HG03039 (cell line): ENCODE measurements around the gene CYP1A1.

Source experiments
- ATAC-seq: cut with Tn5 transposase; IDR thresholded peaks from one replicate; pipeline ENCODE4 v1.9.1; 2021; ENCODE audit warnings: mild to moderate bottlenecking, moderate library complexity; ENCODE audit not compliant: unreplicated experiment

The CYP1A1 gene

GRCh38 chr15:74725225-74725774 is at the start of gene CYP1A1:
TSS of gene CYP1A1 (minus strand) at chr15:74725528. CDS start at chr15:74723097, 2,431 bp downstream.
- no peak for ATAC-seq

GRCh38 chr15:74773731-74774252 is 48.5 kb upstream of the CYP1A1 start:
- ATAC-seq, result no peak

- no peak for ATAC-seq
Measured at GRCh38 chr15:74773329-74773728, 48.0 kb upstream of the CYP1A1 start.

GRCh38 chr15:74770211-74770903 is 45.0 kb upstream of the CYP1A1 start:
- no peak for ATAC-seq

GRCh38 chr15:74769463-74770025 is 44.2 kb upstream of the CYP1A1 start:
- no peak for ATAC-seq

GRCh38 chr15:74768771-74769342 is 43.5 kb upstream of the CYP1A1 start:
- ATAC-seq, result no peak

GRCh38 chr15:74768099-74768770 is 42.9 kb upstream of the CYP1A1 start:
- ATAC-seq, result no peak

GRCh38 chr15:74767167-74768098 is 42.1 kb upstream of the CYP1A1 start:
- ATAC-seq, result no peak

- no peak for ATAC-seq
Measured at GRCh38 chr15:74763416-74763815, 38.1 kb upstream of the CYP1A1 start.

GRCh38 chr15:74762791-74763150 is 37.4 kb upstream of the CYP1A1 start:
- no peak for ATAC-seq

GRCh38 chr15:74758736-74759135 is 33.4 kb upstream of the CYP1A1 start:
- ATAC-seq, result no peak

GRCh38 chr15:74754593-74755215 is 29.4 kb upstream of the CYP1A1 start:
- ATAC-seq, result no peak

GRCh38 chr15:74752531-74752930 is 27.2 kb upstream of the CYP1A1 start:
- no peak for ATAC-seq

GRCh38 chr15:74752011-74752410 is 26.7 kb upstream of the CYP1A1 start:
- no peak for ATAC-seq

GRCh38 chr15:74750751-74751150 is 25.4 kb upstream of the CYP1A1 start:
- ATAC-seq, result no peak

GRCh38 chr15:74749832-74750231 is 24.5 kb upstream of the CYP1A1 start:
- no peak for ATAC-seq

- ATAC-seq, result no peak
Measured at GRCh38 chr15:74748322-74748946, 23.1 kb upstream of the CYP1A1 start, which contains the start of gene CYP1A2. TSS of gene CYP1A2 (plus strand) at chr15:74748845. CDS start at chr15:74749739, 894 bp downstream.

GRCh38 chr15:74746389-74746788 is 21.1 kb upstream of the CYP1A1 start:
- ATAC-seq, result no peak

GRCh38 chr15:74742422-74742821 is 17.1 kb upstream of the CYP1A1 start:
- ATAC-seq, result no peak
